DOHH2 (cell line): ENCODE measurements around the gene RBPJ.

Source experiments
- EZH2phosphoT487 ChIP-seq: fragments of 200-600 bp; sonication (generic); IDR thresholded peaks from 2 replicates; pipeline ENCODE4 v1.6.1; 2017; ENCODE audit warnings: borderline replicate concordance, mild to moderate bottlenecking, antibody characterized with exemption, low read length, moderate library complexity, mixed read lengths
- TF ChIP-seq, protein P1 (sequence below): fragments of 200-600 bp; sonication (generic); IDR thresholded peaks from one replicate; pipeline ENCODE4 v1.5.1; 2014; ENCODE audit warnings: antibody characterized with exemption, mild to moderate bottlenecking, low read depth, low read length; ENCODE audit not compliant: poor library complexity, severe bottlenecking

DNA sequence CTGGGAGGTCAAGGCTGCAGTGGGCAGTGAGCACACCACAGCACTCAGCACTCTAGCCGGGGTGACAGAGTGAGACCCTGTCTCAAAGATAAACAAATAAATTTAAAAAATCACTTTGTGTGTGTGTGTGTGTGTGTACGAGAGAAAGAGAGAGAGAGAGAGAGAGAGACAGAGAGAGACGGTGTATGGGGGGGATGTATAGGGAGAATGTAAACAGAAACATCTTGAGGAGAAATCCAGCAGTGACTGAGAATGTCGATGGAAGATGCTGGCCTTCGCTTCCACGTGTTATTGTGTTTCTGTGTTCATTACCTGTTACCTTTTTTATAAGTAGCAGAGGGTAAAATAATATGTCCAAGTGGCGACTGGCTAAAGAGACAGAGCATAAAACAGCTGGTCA is 23.6 kb upstream of the RBPJ start:
- TF ChIP-seq, protein P1, sequence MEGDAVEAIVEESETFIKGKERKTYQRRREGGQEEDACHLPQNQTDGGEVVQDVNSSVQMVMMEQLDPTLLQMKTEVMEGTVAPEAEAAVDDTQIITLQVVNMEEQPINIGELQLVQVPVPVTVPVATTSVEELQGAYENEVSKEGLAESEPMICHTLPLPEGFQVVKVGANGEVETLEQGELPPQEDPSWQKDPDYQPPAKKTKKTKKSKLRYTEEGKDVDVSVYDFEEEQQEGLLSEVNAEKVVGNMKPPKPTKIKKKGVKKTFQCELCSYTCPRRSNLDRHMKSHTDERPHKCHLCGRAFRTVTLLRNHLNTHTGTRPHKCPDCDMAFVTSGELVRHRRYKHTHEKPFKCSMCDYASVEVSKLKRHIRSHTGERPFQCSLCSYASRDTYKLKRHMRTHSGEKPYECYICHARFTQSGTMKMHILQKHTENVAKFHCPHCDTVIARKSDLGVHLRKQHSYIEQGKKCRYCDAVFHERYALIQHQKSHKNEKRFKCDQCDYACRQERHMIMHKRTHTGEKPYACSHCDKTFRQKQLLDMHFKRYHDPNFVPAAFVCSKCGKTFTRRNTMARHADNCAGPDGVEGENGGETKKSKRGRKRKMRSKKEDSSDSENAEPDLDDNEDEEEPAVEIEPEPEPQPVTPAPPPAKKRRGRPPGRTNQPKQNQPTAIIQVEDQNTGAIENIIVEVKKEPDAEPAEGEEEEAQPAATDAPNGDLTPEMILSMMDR = no peak
- TF ChIP-seq EZH2phosphoT487 = no peak
